H54 (cell line): ENCODE results near the gene SGCA.

Experiments
- DNase-seq: peaks from one replicate; pipeline ENCODE4 v3.0.0; 2011; ENCODE audit warnings: low spot score, mixed read lengths; ENCODE audit not compliant: insufficient read length
- FAIRE-seq: peaks from 3 replicates; lab custom pipeline; 2011; peaks lifted over from hg19 to GRCh38; lab: Jason Lieb, UNC
- POLR2A ChIP-seq: IDR thresholded peaks from 2 replicates; pipeline ENCODE4 v1.6.1; 2011; ENCODE audit warnings: low read depth, mild to moderate bottlenecking, low read length

Gene SGCA

GRCh38 chr17:50149091-50149416, 16.8 kb upstream of the SGCA start:
- 0 out of 2 replicates have a peak, but pooled peaks have one; percentile 8 for TF ChIP-seq POLR2A
- no peak for DNase-seq
- FAIRE-seq = no peak

GRCh38 chr17:50149417-50150353, 16.1 kb upstream of the SGCA start:
- DNase-seq = no peak
- no peak for FAIRE-seq

GRCh38 chr17:50150354-50151040, 15.3 kb upstream of the SGCA start, which contains the start of gene PPP1R9B:
PPP1R9B (minus strand) TSS chr17:50150677; CDS start chr17:50150513, 164 bp downstream.
- DNase-seq (no peak), FAIRE-seq (no peak)
- no peak for TF ChIP-seq POLR2A

More at GRCh38 chr17:50149417-50150353, 16.1 kb upstream of the SGCA start:
- TF ChIP-seq POLR2A = no peak; the same call in 1 of the 2 replicates

- TF ChIP-seq POLR2A = peak; percentile 65
- DNase-seq = peak; percentile 99
- FAIRE-seq = no peak
Measured at GRCh38 chr17:50151041-50151936, 14.5 kb upstream of the SGCA start.

GRCh38 chr17:50151937-50152547, 13.8 kb upstream of the SGCA start:
- no peak for TF ChIP-seq POLR2A
- FAIRE-seq (no peak), DNase-seq (peak; percentile 98)

GRCh38 chr17:50152736-50153135, 13.1 kb upstream of the SGCA start:
- TF ChIP-seq POLR2A = no peak
- DNase-seq = no peak
- FAIRE-seq = no peak

GRCh38 chr17:50153650-50154575, 11.9 kb upstream of the SGCA start:
- FAIRE-seq = no peak
- no peak for DNase-seq
- TF ChIP-seq POLR2A = no peak

GRCh38 chr17:50154604-50155003, 11.2 kb upstream of the SGCA start:
- no peak for FAIRE-seq
- DNase-seq = no peak
- no peak for TF ChIP-seq POLR2A

- no peak for TF ChIP-seq POLR2A
- FAIRE-seq = no peak
Measured at GRCh38 chr17:50155115-50155819, 10.5 kb upstream of the SGCA start.

GRCh38 chr17:50157891-50158290, 7.9 kb upstream of the SGCA start:
- FAIRE-seq (no peak), DNase-seq (no peak)
- TF ChIP-seq POLR2A = no peak

More at GRCh38 chr17:50155115-50155819, 10.5 kb upstream of the SGCA start:
- no peak for DNase-seq
